ENCODE results near the gene E4F1. TPM values are rescaled to one million over a fixed set of nuclear protein-coding genes. Genes with fewer than 3 reads are reported as not detected.

Gene E4F1
- total and polyA plus RNA-seq, 9 of the 15 experiments (the other 6 are each of a cell fraction or from before 2014, with no cell fraction given), result 0.48 to 94.9 (median 20.4) TPM

GRCh38 chr16:2233872-2234812, 10.8 kb downstream of the E4F1 start (continued):
- TF ChIP-seq PREB (CRISPR knock-in tag; IDR thresholded peaks at IDR 0.05), result no peak

- in situ Hi-C loops (cut with MboI), result no loop called here
- ChIA-PET POLR2A (interaction anchor here (1.2 to 2.6 kb wide), 2 partner anchors 9 to 13 kb away, joined by 3 to 20 read pairs; no protein-coding TSS in a partner anchor), CTCF (ENCODE audit: low intra/inter-chr PET ratio) (no interaction called here)
- no peaks in the 10 kb centered on the region for H3K27me3 ChIP-seq (ENCODE audit: control insufficient read depth in 2 of 2, insufficient read depth in 2 of 2, low read length in 2 of 2)
- no peaks in the 10 kb centered on the region for H3K9me3 ChIP-seq (replicated peaks; ENCODE audit: control insufficient read depth, insufficient read depth, low read depth, low read length)
- peak; percentile 32; the same call in 1 of the 2 replicates for TF ChIP-seq POLR2G (IDR thresholded peaks at IDR 0.05; ENCODE audit: low read depth, low read length)
- no peak for TF ChIP-seq RBM39 (optimal IDR thresholded peaks at IDR 0.05; ENCODE audit: low read depth, low read length)
- no peak for TF ChIP-seq LEF1 (IDR thresholded peaks at IDR 0.05)
- no peaks in the 10 kb centered on the region for H3K9me1 ChIP-seq (ENCODE audit: control insufficient read depth, insufficient read depth, low read length)
- peaks cover 78% of the 10 kb centered on the region; the same call in 2 of the 3 replicates for H3K36me3 ChIP-seq (ENCODE audit: control insufficient read depth, insufficient read depth, low read length)
- 100% methylated on average over 7 of the region's 18 CpGs for WGBS (ENCODE audit: insufficient coverage, low coverage, missing lambda C conversion rate)
- no peak overlapping the region for H3K9ac ChIP-seq (ENCODE audit: insufficient read depth in 1 of 2, low read depth in 2 of 2, low read length in 2 of 2)
- H4K20me1 ChIP-seq (replicated peaks; ENCODE audit: control insufficient read depth, insufficient read depth, low read length), result no peaks in the 10 kb centered on the region
- intact Hi-C loops (cut with micrococcal nuclease), result no loop called here
- ATAC-seq (no peak), DNase-seq (ENCODE audit: extremely low read depth in 1 of 4, low spot score in 3 of 4) (no peak), FAIRE-seq (no peak)
- peaks cover 0 to 58% of the 10 kb centered on the region in 2 experiments; a peak in 2 of 5 replicates for H3K4me1 ChIP-seq (replicated peaks in 1 of 2; ENCODE audit: control insufficient read depth in 2 of 2, insufficient read depth in 2 of 2, low read length in 2 of 2)
- no peak overlapping the region for H3K4me3 ChIP-seq
- no peaks in the 10 kb centered on the region for H3K79me2 ChIP-seq (ENCODE audit: control insufficient read depth, insufficient read depth, low read length)
- no peak overlapping the region for H3K27ac ChIP-seq (ENCODE audit: extremely low read depth, low read depth, low read length)
- H3K4me2 ChIP-seq (ENCODE audit: insufficient read depth, low read length), result no peak overlapping the region
- no peak overlapping the region for H2AFZ ChIP-seq (ENCODE audit: low read depth, low read length)
- no TSS peak for BruUV-seq (replicated peaks)
Observed at GRCh38 chr16:2234813-2235170, 11.4 kb downstream of the E4F1 start.

Data from K562 (cell line).